Activated CD4-positive, alpha-beta T cell treated with anti-CD3 and anti-CD28 coated beads, Interleukin-2, Interleukin-4, amounts not matched to agents 100 ng/mL and 50 ng/mL, durations not matched to agents 16 hours and 8 hours (primary cell): Measurements from ENCODE around the gene SH2D1A.
"Not testable (repeated sequence)": the region's sequence is repeated elsewhere in the genome, so short reads cannot be mapped to it uniquely, and the experiment has no call there.

Source experiments
- DNase-seq: peaks from one replicate; pipeline ENCODE4 v3.0.0-alpha.2; 2020; ENCODE audit warnings: low spot score

Gene SH2D1A

GRCh38 chrX:124354648-124355047 is 8.3 kb downstream of the SH2D1A start:
- no peak for DNase-seq

GRCh38 chrX:124358800-124359383 is 12.5 kb downstream of the SH2D1A start:
- peak; percentile 60 for DNase-seq

- no peak for DNase-seq
Observed at GRCh38 chrX:124362072-124362471, 15.7 kb downstream of the SH2D1A start.

- DNase-seq = no peak
Observed at GRCh38 chrX:124362761-124363160, 16.4 kb downstream of the SH2D1A start.

GRCh38 chrX:124369722-124370121 is 23.4 kb downstream of the SH2D1A start:
- no peak for DNase-seq

GRCh38 chrX:124373348-124373747 is 27.0 kb downstream of the SH2D1A start:
- no peak for DNase-seq

- DNase-seq = no peak
Observed at GRCh38 chrX:124378643-124379042, 32.3 kb downstream of the SH2D1A start.

GRCh38 chrX:124383354-124383753 is 37.0 kb downstream of the SH2D1A start:
- DNase-seq = no peak

- no peak for DNase-seq
Observed at GRCh38 chrX:124386401-124386800, 40.0 kb downstream of the SH2D1A start.

GRCh38 chrX:124388562-124388961 is 42.2 kb downstream of the SH2D1A start:
- DNase-seq = peak; percentile 70

GRCh38 chrX:124392794-124393193 is 46.4 kb downstream of the SH2D1A start:
- DNase-seq = no peak

GRCh38 chrX:124393238-124393637 is 46.9 kb downstream of the SH2D1A start:
- DNase-seq = peak; percentile 26

GRCh38 chrX:124393659-124394058 is 47.3 kb downstream of the SH2D1A start:
- peak; percentile 34 for DNase-seq

- no peak for DNase-seq
Observed at GRCh38 chrX:124395145-124395880, 49.0 kb downstream of the SH2D1A start.

GRCh38 chrX:124401696-124402095 is 55.3 kb downstream of the SH2D1A start:
- no peak for DNase-seq

GRCh38 chrX:124405868-124406267 is 59.5 kb downstream of the SH2D1A start:
- no peak for DNase-seq

GRCh38 chrX:124406294-124407014 is 60.1 kb downstream of the SH2D1A start:
- DNase-seq = peak; percentile 87

- no peak for DNase-seq
Observed at GRCh38 chrX:124407226-124407625, 60.9 kb downstream of the SH2D1A start.

GRCh38 chrX:124408380-124408779 is 62.0 kb downstream of the SH2D1A start:
- not testable (repeated sequence) for DNase-seq

- DNase-seq = no peak
Observed at GRCh38 chrX:124413244-124413643, 66.9 kb downstream of the SH2D1A start.

- no peak for DNase-seq
Observed at GRCh38 chrX:124414281-124414680, 67.9 kb downstream of the SH2D1A start.

GRCh38 chrX:124415115-124415800 is 68.9 kb downstream of the SH2D1A start:
- DNase-seq = no peak
